ENCODE results near the gene PPM1A.

DNA sequence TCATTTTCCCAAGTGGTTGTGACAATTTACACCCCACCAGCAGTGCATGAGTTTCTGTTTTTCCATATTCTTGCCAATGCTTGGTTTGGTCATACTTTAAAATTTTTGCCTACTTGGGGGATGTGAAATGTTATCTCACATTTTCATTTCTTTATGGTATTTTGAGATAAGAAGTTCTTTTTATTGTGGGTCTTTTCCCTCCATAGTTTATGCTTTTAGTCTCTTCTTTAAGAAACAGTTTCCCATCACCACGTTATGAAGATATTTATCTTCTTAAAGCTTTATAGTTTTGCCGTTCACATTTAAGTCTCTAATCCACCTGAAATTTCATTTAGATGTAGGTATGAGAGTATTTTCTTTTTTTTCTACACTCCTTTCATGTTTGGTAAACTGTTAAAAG is 95.7 kb downstream of the PPM1A start:
- TF ChIP-seq, protein P1, sequence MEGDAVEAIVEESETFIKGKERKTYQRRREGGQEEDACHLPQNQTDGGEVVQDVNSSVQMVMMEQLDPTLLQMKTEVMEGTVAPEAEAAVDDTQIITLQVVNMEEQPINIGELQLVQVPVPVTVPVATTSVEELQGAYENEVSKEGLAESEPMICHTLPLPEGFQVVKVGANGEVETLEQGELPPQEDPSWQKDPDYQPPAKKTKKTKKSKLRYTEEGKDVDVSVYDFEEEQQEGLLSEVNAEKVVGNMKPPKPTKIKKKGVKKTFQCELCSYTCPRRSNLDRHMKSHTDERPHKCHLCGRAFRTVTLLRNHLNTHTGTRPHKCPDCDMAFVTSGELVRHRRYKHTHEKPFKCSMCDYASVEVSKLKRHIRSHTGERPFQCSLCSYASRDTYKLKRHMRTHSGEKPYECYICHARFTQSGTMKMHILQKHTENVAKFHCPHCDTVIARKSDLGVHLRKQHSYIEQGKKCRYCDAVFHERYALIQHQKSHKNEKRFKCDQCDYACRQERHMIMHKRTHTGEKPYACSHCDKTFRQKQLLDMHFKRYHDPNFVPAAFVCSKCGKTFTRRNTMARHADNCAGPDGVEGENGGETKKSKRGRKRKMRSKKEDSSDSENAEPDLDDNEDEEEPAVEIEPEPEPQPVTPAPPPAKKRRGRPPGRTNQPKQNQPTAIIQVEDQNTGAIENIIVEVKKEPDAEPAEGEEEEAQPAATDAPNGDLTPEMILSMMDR (IDR thresholded peaks at IDR 0.05; ENCODE audit: low read depth, low read length): no peak
- no peak for TF ChIP-seq MAX (IDR thresholded peaks at IDR 0.05; ENCODE audit: low read depth, low read length)

All from NB4 (cell line).